WTC11 (cell line): ENCODE measurements around the gene TNK2. TPM values are rescaled to one million over a fixed set of nuclear protein-coding genes. Genes with fewer than 3 reads are reported as not detected.

Experiments
- ATAC-seq: fragments of 200-7000 bp; cut with Tn5 transposase; 2 replicates; pipeline ENCODE4 v1.10.0; 2021; ENCODE audit warnings: mild to moderate bottlenecking, moderate library complexity
- CTCF ChIA-PET: fragments of 300-600 bp; sonication (Branson Sonifier 250); formaldehyde crosslinking; loops from one replicate; lab custom pipeline; 2021; ENCODE audit warnings: antibody characterized with exemption; lab: Charles Lee
- POLR2A ChIA-PET: fragments of 350-600 bp; sonication (Branson Sonifier 250); formaldehyde crosslinking; loops from one replicate; lab custom pipeline; 2021; ENCODE audit warnings: antibody characterized with exemption; lab: Charles Lee
- DNase-seq: peaks from one replicate; pipeline ENCODE4 v3.0.0; 2021; ENCODE audit warnings: low spot score
- H3K27ac Mint-ChIP-seq: 2 replicates; pipeline ENCODE4 v1.8.0; 2021; ENCODE audit warnings: mixed read lengths
- H3K27me3 Mint-ChIP-seq: 2 replicates; pipeline ENCODE4 v1.8.0; 2021; ENCODE audit warnings: low read depth, mild to moderate bottlenecking, moderate library complexity, mixed read lengths
- H3K36me3 Mint-ChIP-seq: 2 replicates; pipeline ENCODE4 v1.8.0; 2021; ENCODE audit warnings: mixed read lengths
- H3K4me1 Mint-ChIP-seq: 2 replicates; pipeline ENCODE4 v1.8.0; 2022; ENCODE audit warnings: mixed read lengths
- H3K4me3 Mint-ChIP-seq: 2 replicates; pipeline ENCODE4 v1.8.0; 2021; ENCODE audit warnings: mild to moderate bottlenecking, moderate library complexity, mixed read lengths
- H3K9me3 Mint-ChIP-seq: 2 replicates; pipeline ENCODE4 v1.8.0; 2021; ENCODE audit warnings: mixed read lengths
- CREM ChIP-seq: sonication (generic); formaldehyde crosslinking; IDR thresholded peaks from 2 replicates; pipeline ENCODE4 v1.8.1; 2022; ENCODE audit warnings: mild to moderate bottlenecking, missing genetic modification reagents, moderate library complexity
- FOXK1 ChIP-seq: sonication (generic); formaldehyde crosslinking; IDR thresholded peaks from 2 replicates; pipeline ENCODE4 v1.8.0; 2022; ENCODE audit warnings: mild to moderate bottlenecking, moderate library complexity, missing genetic modification reagents
- HMGA2 ChIP-seq: fragments of 250-450 bp; sonication (Bioruptor Pico); IDR thresholded peaks from 2 replicates; pipeline ENCODE4 v1.4.0; 2021; ENCODE audit warnings: mild to moderate bottlenecking, moderate library complexity
- MYBL2 ChIP-seq: sonication (generic); formaldehyde crosslinking; IDR thresholded peaks from 2 replicates; pipeline ENCODE4 v1.8.1; 2023; ENCODE audit warnings: mild to moderate bottlenecking, moderate library complexity, missing genetic modification reagents
- NFE2L1 ChIP-seq: sonication (generic); formaldehyde crosslinking; IDR thresholded peaks from 2 replicates; pipeline ENCODE4 v1.8.1; 2023; ENCODE audit warnings: missing genetic modification reagents
- RORB ChIP-seq: fragments of 250-450 bp; sonication (Bioruptor Pico); IDR thresholded peaks from 2 replicates; pipeline ENCODE4 v1.9.0; 2021; ENCODE audit warnings: mild to moderate bottlenecking
- SP1 ChIP-seq: sonication (generic); formaldehyde crosslinking; conservative IDR thresholded peaks from 2 replicates; pipeline ENCODE4 v1.8.1; 2022; ENCODE audit warnings: missing genetic modification reagents
- TEAD4 ChIP-seq: sonication (generic); formaldehyde crosslinking; IDR thresholded peaks from 2 replicates; pipeline ENCODE4 v1.8.0; 2022; ENCODE audit warnings: mild to moderate bottlenecking, missing genetic modification reagents
- ZNF263 ChIP-seq: sonication (generic); formaldehyde crosslinking; IDR thresholded peaks from 2 replicates; pipeline ENCODE4 v1.8.1; 2022; ENCODE audit warnings: low read depth, mild to moderate bottlenecking, moderate library complexity, missing genetic modification reagents
- ZNF671 ChIP-seq: fragments of 250-450 bp; sonication (Bioruptor Pico); IDR thresholded peaks from 2 replicates; pipeline ENCODE4 v1.8.0; 2021; ENCODE audit warnings: mild to moderate bottlenecking
- total RNA-seq: library from RNA; stranded (reverse); gene quantifications from 3 replicates; pipeline ENCODE4 v1.2.3, GENCODE V29; 2021
- TF ChIP-seq, protein P1 (sequence below): sonication (generic); formaldehyde crosslinking; IDR thresholded peaks from 2 replicates; pipeline ENCODE4 v1.8.1; 2022; ENCODE audit warnings: low read depth, missing genetic modification reagents, borderline replicate concordance
- TF ChIP-seq, protein P2 (sequence below): sonication (generic); formaldehyde crosslinking; IDR thresholded peaks from 2 replicates; pipeline ENCODE4 v1.8.1; 2023; ENCODE audit warnings: mild to moderate bottlenecking, missing genetic modification reagents, moderate library complexity
- TF ChIP-seq, protein P3 (sequence below): fragments of 250-450 bp; sonication (Bioruptor Pico); IDR thresholded peaks from 2 replicates; pipeline ENCODE4 v1.9.0; 2021; ENCODE audit warnings: moderate library complexity, mild to moderate bottlenecking, inconsistent platforms, borderline replicate concordance
- TF ChIP-seq, protein P4 (sequence below): sonication (generic); formaldehyde crosslinking; IDR thresholded peaks from 2 replicates; pipeline ENCODE4 v1.8.1; 2023; ENCODE audit warnings: mild to moderate bottlenecking, missing genetic modification reagents, borderline replicate concordance
- TF ChIP-seq, protein P5 (sequence below): sonication (generic); formaldehyde crosslinking; IDR thresholded peaks from 2 replicates; pipeline ENCODE4 v1.8.1; 2023; ENCODE audit warnings: mild to moderate bottlenecking, moderate library complexity, missing genetic modification reagents
- TF ChIP-seq, protein P6 (sequence below): sonication (generic); formaldehyde crosslinking; IDR thresholded peaks from 2 replicates; pipeline ENCODE4 v1.8.1; 2022; ENCODE audit warnings: missing genetic modification reagents, borderline replicate concordance
- TF ChIP-seq, protein P7 (sequence below): sonication (generic); formaldehyde crosslinking; IDR thresholded peaks from 2 replicates; pipeline ENCODE4 v1.8.0; 2023; ENCODE audit warnings: mild to moderate bottlenecking, missing genetic modification reagents
- TF ChIP-seq, protein P8 (sequence below): sonication (generic); formaldehyde crosslinking; IDR thresholded peaks from 2 replicates; pipeline ENCODE4 v1.8.1; 2022; ENCODE audit warnings: mild to moderate bottlenecking, missing genetic modification reagents, moderate library complexity, borderline replicate concordance

TNK2 gene
- total RNA-seq, 1 experiment from 2014 or later, result 58.4 TPM

DNA sequence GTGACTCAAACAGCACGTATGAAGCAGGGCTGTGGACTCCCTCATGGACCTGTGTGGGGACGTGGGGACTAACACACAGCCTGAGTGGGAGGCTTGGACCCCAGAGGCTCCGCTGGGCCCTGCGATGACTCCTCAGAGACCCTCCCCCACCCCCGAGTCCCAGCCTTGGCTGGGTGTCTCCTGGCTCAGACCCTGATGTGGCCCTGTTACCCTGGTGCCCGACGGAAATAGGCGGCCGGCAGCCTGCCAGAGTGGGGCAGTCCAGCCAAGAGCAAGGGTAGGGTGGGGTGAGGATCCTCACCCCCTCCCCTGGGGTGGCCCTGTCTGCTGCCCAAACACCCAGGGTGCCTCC, 15.3 kb downstream of the TNK2 start:
- CTCF ChIA-PET, result interaction anchor here (1.5 to 11.7 kb wide), 6 partner anchors 15 to 43 kb away, joined by 7 to 167 read pairs (median 54); partner anchors contain the start of gene TNK2
- TF ChIP-seq ZNF671 (no peak), SP1 (CRISPR knock-in tag) (no peak), TEAD4 (CRISPR knock-in tag) (no peak), HMGA2 (no peak), NFE2L1 (no peak)
- TF ChIP-seq, protein P1, sequence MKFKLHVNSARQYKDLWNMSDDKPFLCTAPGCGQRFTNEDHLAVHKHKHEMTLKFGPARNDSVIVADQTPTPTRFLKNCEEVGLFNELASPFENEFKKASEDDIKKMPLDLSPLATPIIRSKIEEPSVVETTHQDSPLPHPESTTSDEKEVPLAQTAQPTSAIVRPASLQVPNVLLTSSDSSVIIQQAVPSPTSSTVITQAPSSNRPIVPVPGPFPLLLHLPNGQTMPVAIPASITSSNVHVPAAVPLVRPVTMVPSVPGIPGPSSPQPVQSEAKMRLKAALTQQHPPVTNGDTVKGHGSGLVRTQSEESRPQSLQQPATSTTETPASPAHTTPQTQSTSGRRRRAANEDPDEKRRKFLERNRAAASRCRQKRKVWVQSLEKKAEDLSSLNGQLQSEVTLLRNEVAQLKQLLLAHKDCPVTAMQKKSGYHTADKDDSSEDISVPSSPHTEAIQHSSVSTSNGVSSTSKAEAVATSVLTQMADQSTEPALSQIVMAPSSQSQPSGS, result no peak
- TF ChIP-seq, protein P2, sequence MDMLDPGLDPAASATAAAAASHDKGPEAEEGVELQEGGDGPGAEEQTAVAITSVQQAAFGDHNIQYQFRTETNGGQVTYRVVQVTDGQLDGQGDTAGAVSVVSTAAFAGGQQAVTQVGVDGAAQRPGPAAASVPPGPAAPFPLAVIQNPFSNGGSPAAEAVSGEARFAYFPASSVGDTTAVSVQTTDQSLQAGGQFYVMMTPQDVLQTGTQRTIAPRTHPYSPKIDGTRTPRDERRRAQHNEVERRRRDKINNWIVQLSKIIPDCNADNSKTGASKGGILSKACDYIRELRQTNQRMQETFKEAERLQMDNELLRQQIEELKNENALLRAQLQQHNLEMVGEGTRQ (CRISPR knock-in tag), result no peak
- TF ChIP-seq, protein P3, sequence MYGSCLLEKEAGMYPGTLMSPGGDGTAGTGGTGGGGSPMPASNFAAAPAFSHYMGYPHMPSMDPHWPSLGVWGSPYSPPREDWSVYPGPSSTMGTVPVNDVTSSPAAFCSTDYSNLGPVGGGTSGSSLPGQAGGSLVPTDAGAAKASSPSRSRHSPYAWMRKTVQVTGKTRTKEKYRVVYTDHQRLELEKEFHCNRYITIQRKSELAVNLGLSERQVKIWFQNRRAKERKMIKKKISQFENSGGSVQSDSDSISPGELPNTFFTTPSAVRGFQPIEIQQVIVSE (CRISPR knock-in tag), result no peak
- DNase-seq (no peak), ATAC-seq (no peak)
- no peaks in the 10 kb centered on the region for H3K27me3 Mint-ChIP-seq
- H3K9me3 Mint-ChIP-seq, result no peaks in the 10 kb centered on the region
- POLR2A ChIA-PET, result no interaction called here
- H3K36me3 Mint-ChIP-seq, result peaks cover under 1% of the 10 kb centered on the region; the same call in 1 of the 2 replicates
- H3K4me3 Mint-ChIP-seq, result no peak overlapping the region
- H3K4me1 Mint-ChIP-seq, result peaks cover 51% of the 10 kb centered on the region
- H3K27ac Mint-ChIP-seq, result no peak overlapping the region

DNA sequence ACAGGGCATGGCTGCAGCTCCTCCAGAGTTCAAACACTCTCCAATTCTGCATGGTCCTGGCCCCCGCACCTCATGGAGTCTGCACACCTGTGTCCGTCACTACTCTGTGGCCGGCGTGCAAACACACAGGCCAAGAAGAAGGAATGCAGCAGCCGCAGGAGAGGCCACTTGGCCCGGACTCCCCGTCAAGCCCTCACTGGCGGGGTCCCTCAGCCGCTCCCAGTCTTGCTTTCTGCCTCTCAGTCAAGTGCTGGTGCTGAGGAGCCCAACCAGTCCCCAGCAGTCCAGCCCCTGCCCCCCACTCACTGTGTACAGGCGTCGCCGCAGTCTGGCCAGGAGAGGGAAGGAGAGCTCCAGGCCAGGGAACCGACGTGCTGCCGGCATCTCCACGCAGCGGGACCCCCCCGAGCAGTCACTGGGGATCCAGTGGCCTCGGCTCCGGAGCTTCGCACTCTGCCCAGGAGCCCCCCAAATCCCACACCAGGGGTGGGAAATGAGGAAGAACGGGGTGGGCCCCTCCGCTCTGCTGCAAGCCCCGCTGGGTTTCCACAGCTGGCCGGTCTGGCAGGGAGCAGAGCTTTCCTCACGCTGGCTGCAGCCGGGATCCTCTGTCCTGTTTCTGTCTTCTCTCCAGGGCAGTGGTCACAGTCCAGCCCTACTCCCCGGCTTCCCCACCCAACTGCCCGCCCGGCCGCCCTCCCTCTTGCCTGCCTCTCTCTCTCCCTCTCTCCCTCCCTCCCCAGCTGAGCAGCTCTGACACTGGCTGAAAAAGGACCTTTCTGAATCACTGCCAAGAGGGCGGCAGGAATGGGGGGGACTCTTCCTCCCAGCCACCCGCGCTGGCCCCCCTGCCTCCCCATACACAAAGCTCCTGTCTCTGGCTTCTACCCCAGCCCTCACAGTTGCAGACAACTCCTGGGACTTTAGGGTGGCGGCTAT, 16.0 kb downstream of the TNK2 start:
- POLR2A ChIA-PET, result interaction anchor here (0.6 kb wide), 1 partner anchor 10 kb away, joined by 3 read pairs; no protein-coding TSS in a partner anchor
- CTCF ChIA-PET, result interaction anchor here (0.7 to 11.7 kb wide), 7 partner anchors 16 to 145 kb away, joined by 3 to 167 read pairs (median 31); partner anchors contain the start of gene TNK2
- Mint-ChIP-seq H3K4me1 (peaks cover 51% of the 10 kb centered on the region), H3K27me3 (no peaks in the 10 kb centered on the region), H3K9me3 (no peaks in the 10 kb centered on the region), H3K4me3 (no peak overlapping the region), H3K36me3 (peaks cover 6% of the 10 kb centered on the region; the same call in 1 of the 2 replicates), H3K27ac (no peak overlapping the region)
- no peak for ATAC-seq
- no peak for DNase-seq
- TF ChIP-seq FOXK1 (CRISPR knock-in tag), result no peak
- no peak for TF ChIP-seq ZNF263
- TF ChIP-seq, protein P4, sequence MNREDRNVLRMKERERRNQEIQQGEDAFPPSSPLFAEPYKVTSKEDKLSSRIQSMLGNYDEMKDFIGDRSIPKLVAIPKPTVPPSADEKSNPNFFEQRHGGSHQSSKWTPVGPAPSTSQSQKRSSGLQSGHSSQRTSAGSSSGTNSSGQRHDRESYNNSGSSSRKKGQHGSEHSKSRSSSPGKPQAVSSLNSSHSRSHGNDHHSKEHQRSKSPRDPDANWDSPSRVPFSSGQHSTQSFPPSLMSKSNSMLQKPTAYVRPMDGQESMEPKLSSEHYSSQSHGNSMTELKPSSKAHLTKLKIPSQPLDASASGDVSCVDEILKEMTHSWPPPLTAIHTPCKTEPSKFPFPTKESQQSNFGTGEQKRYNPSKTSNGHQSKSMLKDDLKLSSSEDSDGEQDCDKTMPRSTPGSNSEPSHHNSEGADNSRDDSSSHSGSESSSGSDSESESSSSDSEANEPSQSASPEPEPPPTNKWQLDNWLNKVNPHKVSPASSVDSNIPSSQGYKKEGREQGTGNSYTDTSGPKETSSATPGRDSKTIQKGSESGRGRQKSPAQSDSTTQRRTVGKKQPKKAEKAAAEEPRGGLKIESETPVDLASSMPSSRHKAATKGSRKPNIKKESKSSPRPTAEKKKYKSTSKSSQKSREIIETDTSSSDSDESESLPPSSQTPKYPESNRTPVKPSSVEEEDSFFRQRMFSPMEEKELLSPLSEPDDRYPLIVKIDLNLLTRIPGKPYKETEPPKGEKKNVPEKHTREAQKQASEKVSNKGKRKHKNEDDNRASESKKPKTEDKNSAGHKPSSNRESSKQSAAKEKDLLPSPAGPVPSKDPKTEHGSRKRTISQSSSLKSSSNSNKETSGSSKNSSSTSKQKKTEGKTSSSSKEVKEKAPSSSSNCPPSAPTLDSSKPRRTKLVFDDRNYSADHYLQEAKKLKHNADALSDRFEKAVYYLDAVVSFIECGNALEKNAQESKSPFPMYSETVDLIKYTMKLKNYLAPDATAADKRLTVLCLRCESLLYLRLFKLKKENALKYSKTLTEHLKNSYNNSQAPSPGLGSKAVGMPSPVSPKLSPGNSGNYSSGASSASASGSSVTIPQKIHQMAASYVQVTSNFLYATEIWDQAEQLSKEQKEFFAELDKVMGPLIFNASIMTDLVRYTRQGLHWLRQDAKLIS (CRISPR knock-in tag), result no peak
- no peak for TF ChIP-seq CREM (CRISPR knock-in tag)
- TF ChIP-seq, protein P5, sequence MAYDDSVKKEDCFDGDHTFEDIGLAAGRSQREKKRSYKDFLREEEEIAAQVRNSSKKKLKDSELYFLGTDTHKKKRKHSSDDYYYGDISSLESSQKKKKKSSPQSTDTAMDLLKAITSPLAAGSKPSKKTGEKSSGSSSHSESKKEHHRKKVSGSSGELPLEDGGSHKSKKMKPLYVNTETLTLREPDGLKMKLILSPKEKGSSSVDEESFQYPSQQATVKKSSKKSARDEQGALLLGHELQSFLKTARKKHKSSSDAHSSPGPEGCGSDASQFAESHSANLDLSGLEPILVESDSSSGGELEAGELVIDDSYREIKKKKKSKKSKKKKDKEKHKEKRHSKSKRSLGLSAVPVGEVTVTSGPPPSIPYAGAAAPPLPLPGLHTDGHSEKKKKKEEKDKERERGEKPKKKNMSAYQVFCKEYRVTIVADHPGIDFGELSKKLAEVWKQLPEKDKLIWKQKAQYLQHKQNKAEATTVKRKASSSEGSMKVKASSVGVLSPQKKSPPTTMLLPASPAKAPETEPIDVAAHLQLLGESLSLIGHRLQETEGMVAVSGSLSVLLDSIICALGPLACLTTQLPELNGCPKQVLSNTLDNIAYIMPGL, result no peak; the same call in 1 of the 2 replicates
- TF ChIP-seq, protein P6, sequence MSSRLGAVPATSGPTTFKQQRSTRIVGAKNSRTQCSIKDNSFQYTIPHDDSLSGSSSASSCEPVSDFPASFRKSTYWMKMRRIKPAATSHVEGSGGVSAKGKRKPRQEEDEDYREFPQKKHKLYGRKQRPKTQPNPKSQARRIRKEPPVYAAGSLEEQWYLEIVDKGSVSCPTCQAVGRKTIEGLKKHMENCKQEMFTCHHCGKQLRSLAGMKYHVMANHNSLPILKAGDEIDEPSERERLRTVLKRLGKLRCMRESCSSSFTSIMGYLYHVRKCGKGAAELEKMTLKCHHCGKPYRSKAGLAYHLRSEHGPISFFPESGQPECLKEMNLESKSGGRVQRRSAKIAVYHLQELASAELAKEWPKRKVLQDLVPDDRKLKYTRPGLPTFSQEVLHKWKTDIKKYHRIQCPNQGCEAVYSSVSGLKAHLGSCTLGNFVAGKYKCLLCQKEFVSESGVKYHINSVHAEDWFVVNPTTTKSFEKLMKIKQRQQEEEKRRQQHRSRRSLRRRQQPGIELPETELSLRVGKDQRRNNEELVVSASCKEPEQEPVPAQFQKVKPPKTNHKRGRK (CRISPR knock-in tag), result no peak
- TF ChIP-seq, protein P7, sequence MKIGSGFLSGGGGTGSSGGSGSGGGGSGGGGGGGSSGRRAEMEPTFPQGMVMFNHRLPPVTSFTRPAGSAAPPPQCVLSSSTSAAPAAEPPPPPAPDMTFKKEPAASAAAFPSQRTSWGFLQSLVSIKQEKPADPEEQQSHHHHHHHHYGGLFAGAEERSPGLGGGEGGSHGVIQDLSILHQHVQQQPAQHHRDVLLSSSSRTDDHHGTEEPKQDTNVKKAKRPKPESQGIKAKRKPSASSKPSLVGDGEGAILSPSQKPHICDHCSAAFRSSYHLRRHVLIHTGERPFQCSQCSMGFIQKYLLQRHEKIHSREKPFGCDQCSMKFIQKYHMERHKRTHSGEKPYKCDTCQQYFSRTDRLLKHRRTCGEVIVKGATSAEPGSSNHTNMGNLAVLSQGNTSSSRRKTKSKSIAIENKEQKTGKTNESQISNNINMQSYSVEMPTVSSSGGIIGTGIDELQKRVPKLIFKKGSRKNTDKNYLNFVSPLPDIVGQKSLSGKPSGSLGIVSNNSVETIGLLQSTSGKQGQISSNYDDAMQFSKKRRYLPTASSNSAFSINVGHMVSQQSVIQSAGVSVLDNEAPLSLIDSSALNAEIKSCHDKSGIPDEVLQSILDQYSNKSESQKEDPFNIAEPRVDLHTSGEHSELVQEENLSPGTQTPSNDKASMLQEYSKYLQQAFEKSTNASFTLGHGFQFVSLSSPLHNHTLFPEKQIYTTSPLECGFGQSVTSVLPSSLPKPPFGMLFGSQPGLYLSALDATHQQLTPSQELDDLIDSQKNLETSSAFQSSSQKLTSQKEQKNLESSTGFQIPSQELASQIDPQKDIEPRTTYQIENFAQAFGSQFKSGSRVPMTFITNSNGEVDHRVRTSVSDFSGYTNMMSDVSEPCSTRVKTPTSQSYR (CRISPR knock-in tag), result no peak
- TF ChIP-seq, protein P8, sequence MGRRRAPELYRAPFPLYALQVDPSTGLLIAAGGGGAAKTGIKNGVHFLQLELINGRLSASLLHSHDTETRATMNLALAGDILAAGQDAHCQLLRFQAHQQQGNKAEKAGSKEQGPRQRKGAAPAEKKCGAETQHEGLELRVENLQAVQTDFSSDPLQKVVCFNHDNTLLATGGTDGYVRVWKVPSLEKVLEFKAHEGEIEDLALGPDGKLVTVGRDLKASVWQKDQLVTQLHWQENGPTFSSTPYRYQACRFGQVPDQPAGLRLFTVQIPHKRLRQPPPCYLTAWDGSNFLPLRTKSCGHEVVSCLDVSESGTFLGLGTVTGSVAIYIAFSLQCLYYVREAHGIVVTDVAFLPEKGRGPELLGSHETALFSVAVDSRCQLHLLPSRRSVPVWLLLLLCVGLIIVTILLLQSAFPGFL (CRISPR knock-in tag), result no peak
- no peak for TF ChIP-seq MYBL2
- TF ChIP-seq RORB (CRISPR knock-in tag), result no peak
